M059J (cell line): Measurements from ENCODE around the gene ARIH2. TPM values are rescaled to one million over a fixed set of nuclear protein-coding genes. Genes with fewer than 3 reads are reported as not detected.
"Not testable (repeated sequence)": the region's sequence is repeated elsewhere in the genome, so short reads cannot be mapped to it uniquely, and the experiment has no call there.

Source experiments
- DNase-seq: peaks from one replicate; pipeline ENCODE4 v3.0.0-alpha.2; 2012; ENCODE audit warnings: low read depth
- total RNA-seq: library from RNA; depleted of rRNA; stranded (reverse); fragments of >200 nt; shearing (Covaris generic); gene quantifications from 2 replicates; pipeline ENCODE4 v1.2.3, GENCODE V29; 2014

ARIH2 gene
- total RNA-seq, 1 experiment from 2014 or later, result 88.4 TPM

DNA sequence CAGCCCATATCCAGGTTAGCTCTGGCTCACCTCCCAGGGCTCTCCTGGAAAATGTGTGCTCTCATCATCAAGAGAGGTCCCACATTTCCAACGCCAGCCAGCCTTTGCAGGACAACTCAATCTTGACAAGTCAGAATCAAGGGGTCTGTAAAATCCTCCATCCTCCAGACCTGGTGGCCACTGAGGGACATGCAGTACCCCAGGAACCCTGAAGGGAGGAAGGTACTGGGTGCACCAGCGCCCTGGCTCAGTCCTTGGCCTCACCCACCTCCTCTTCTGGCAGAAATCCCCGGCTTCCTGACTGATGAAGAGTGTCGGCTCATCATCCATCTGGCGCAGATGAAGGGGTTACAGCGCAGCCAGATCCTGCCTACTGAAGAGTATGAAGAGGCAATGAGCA, 82.5 kb downstream of the ARIH2 start:
- DNase-seq, result no peak

DNA sequence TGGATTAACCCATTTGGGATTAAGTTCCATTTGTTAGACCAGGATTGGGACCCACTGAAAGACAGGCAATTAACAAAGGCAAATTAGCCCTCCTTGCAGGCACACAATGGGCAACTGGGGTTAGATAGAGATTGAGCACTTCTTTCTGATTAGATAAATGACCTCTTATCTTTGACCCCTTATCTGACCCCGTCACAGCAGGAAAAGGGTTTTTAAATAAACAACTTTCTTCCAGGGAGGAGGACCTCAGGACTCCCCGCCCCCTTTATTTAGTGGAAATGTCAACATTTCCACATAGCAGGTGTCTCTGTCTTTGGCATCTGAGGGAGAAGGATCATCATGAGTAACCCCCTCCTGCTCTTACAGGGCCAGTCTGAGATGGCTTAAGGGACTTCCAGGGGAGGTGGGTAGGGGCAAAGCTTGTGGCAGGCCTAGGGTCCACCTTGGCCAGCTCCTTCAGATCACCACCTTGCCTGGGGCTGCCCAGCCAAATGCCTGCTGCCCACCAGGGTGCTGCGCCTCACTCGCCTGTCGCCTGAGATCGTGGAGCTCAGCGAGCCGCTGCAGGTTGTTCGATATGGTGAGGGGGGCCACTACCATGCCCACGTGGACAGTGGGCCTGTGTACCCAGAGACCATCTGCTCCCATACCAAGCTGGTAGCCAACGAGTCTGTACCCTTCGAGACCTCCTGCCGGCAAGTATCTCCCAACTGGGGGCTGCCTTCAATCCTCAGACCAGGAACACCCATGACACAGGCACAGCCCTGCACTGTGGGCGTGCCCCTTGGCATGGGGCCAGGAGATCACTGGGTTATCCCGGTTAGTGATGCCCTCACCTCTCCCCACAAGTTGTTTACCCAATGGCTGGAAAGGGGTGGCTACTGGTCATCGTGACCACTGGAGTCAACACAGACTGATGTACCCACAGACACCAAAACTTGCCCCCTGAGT, 86.0 kb downstream of the ARIH2 start:
- DNase-seq, result no peak

DNA sequence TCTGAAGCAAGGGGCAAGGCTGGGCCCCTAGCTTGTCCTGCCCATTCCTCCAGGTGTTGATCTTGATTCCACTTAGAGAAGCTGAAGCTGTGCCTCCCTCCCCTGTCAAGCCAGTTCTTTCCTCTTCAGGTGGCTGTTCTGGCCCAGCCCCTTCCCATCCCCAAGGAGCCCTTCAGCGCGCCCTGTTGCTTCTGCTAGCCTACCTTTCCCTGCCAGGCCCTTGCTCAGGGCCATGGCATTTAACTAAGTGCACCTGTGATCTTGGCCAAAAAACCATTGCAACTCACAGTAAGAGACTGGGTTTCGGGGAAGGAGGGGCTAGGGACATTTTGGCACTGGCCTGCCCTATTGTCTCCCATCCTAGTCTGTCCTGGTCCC, 86.7 kb downstream of the ARIH2 start:
- DNase-seq, result no peak

DNA sequence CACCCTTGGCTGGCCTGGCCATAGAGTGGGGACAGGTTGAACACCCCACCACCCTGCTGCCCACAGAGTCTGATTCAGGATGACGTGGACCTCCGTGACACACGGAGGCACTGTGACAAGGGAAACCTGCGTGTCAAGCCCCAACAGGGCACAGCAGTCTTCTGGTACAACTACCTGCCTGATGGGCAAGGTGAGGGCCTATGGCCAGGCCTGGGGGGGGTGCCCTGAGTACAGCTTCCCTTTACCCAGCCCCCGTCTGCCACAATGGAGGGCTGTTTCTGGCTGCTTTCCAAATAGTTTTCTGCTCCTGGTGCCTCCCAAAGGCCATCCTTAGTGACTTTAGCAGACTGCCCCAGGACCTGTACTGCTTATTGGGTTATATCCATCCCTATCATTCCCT, 87.4 kb downstream of the ARIH2 start:
- no peak for DNase-seq

DNA sequence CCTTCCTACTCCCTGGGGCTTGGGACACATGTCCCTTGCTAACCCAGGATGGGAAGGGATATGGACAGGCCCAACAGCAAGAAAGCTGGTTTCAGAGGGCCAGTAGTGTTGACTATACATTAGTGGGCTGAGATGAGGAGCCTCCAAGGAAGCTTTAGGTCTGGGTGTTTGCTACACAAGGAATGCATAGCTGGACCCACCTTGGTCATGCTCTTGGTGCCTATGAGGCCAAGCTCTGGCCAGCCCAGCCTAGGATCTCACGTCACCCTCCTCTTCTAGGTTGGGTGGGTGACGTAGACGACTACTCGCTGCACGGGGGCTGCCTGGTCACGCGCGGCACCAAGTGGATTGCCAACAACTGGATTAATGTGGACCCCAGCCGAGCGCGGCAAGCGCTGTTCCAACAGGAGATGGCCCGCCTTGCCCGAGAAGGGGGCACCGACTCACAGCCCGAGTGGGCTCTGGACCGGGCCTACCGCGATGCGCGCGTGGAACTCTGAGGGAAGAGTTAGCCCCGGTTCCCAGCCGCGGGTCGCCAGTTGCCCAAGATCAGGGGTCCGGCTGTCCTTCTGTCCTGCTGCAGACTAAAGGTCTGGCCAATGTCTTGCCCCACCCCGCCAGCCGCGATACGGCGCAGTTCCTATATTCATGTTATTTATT, 87.9 kb downstream of the ARIH2 start:
- DNase-seq, result no peak

DNA sequence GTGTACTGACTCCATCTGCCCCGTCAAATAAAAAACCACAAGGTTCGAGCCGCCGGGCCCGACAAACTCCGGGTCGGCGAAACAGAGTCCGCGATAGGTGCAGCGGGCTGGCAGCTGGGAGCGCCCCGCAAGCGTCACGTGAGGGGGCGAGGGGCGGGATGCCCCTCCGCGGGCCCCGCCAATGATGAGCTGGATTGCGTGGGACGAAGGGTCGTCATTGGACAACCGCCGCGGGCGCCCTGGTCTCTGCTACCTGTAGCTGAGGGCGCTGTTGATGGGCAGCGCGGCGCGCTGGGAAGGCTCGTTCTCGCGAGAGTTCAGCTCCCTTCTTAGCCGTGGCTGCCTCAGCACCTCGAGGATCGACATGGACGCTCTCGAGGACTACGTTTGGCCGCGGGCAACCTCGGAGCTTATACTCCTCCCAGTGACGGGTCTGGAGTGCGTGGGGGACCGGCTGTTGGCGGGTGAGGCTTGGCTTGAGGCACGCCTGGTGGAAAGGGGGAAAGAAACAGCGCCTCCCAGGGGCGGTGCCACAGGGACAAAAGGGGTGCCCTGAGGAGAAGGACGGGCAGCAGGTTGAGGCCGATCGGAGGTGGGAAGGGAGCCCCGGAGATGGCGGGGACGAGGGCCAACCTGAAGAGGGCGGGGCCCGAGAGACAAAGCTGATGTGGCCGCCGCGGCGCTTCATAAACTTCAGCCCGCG, 88.6 kb downstream of the ARIH2 start, which contains the start of gene WDR6:
Gene WDR6, plus strand, starts transcription at position 324 of the 703 bp plus-strand sequence. Its CDS starts 41 bp downstream, at position 365.
- peak; percentile 95 for DNase-seq

DNA sequence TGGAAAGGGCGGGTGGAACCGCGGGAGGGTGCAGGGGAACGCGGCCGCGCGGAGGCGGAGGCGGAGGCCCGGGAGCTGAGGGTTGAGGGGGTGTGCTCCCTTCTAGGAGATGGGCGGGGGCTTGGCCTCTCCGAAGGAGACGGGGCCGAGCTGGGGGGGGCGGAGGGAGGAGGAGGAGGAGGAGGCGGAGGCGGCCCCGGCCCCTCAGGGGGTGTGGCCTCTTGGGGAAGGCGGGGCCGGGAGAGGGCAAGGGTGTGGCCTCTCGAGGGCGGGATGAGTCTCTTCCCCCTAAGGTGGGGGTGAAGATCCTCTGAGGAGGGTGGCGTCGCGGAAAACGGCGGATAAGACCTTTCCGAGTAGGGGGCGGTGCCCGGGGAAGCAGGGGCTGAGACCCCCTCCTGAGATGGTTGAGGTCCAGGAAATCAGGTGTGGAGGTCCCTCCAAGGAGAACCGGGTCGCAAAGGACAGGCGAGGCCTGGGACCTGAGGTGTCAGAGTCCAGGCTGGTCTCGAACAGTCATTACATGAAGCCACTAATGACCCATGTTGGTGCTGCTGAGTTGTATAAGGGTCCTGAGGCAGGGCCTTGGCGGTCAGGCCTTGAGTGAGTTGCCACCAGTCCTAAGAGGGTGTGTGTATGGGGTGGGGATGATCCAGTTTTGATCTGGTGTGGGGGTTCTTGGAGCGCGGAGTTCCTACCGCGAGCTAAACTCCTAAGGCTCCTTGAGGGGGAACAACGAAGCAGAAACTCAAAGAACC, 89.3 kb downstream of the ARIH2 start:
- DNase-seq, result peak; percentile 72

DNA sequence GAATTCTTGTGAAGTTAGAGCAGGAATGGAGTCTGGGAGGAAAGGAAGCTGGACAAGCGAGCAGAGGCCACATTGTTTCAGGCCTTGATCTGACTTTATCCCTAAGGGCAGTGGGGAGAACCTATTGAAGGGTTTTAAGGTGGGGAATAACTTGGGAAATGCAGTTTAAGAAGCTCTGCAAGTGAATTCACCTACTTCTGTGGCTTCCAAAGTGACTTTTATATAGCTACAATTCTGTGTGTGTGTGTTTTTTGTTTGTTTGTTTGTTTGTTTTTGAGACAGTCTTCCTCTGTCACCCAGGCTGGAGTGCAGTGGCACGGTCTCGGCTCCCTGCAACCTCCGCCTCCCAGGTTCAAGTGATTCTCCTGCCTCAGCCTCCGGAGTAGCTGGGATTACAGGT, 90.0 kb downstream of the ARIH2 start:
- not testable (repeated sequence) for DNase-seq

DNA sequence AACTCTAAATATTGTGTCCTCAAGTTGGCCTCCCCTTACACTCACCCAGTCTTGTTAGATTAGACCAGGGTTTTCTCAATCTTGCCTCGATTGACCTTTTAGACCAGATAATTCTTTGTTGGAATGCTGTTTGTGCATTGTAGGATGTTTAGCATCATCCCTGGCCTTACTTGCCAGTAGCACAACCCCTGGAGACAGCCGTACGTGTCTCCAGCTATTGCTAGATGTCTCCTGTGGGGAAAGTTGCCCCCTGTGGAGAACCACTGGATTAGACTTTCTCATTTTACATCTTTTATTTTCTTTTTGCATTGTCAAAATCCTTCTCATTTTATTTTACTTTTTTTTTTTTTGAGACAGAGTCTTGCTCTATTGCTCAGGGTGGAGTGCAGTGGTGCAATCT, 90.8 kb downstream of the ARIH2 start:
- DNase-seq, result no peak

DNA sequence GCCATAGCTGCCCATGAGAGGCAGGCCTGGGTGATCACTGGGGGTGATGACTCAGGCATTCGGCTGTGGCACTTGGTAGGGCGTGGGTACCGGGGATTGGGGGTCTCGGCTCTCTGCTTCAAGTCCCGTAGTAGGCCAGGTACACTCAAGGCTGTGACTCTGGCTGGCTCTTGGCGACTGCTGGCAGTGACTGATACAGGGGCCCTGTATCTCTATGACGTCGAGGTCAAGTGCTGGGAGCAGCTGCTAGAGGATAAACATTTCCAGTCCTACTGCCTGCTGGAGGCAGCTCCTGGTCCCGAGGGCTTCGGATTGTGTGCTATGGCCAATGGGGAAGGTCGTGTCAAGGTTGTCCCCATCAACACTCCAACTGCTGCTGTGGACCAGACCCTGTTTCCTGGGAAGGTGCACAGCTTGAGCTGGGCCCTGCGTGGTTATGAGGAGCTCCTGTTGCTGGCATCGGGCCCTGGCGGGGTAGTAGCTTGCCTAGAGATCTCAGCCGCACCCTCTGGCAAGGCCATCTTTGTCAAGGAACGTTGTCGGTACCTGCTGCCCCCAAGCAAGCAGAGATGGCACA, 93.9 kb downstream of the ARIH2 start:
- no peak for DNase-seq

DNA sequence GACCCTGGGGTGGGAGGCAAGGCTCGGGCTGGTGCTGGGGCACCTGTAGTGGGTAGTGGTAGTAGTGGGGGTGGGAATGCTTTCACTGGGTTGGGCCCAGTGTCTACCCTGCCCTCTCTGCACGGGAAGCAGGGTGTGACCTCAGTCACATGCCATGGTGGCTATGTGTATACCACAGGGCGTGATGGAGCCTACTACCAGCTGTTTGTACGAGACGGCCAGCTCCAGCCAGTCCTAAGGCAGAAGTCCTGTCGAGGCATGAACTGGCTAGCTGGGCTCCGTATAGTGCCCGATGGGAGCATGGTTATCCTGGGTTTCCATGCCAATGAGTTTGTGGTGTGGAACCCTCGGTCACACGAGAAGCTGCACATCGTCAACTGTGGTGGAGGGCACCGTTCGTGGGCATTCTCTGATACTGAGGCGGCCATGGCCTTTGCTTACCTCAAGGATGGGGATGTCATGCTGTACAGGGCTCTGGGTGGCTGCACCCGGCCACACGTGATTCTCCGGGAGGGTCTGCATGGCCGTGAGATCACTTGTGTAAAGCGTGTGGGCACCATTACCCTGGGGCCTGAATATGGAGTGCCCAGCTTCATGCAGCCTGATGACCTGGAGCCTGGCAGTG, 94.6 kb downstream of the ARIH2 start:
- DNase-seq, result no peak

DNA sequence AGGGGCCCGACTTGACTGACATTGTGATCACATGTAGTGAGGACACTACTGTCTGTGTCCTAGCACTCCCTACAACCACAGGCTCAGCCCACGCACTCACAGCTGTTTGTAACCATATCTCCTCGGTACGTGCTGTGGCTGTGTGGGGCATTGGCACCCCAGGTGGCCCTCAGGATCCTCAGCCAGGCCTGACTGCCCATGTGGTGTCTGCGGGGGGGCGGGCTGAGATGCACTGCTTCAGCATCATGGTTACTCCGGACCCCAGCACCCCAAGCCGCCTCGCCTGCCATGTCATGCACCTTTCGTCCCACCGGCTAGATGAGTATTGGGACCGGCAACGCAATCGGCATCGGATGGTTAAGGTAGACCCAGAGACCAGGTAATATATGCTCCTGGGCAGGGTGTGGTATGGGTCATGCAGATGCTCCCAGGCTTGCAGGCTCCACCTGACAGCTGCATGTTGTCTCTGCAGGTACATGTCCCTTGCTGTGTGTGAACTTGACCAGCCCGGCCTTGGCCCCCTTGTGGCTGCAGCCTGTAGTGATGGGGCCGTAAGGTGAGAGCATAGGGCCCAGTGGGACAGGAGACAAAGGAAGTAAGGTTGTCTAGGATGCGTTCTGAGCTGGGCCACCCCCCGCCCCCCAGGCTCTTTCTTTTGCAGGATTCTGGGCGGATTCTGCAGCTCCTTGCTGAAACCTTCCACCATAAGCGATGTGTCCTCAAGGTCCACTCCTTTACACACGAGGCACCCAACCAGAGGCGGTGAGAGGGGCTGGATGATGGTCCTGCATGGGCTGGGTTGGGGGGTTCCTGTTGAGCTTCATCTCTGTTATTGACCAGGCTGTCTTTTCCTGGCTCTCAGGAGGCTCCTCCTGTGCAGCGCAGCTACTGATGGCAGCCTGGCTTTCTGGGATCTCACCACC, 95.4 kb downstream of the ARIH2 start:
- DNase-seq, result peak; percentile 38

DNA sequence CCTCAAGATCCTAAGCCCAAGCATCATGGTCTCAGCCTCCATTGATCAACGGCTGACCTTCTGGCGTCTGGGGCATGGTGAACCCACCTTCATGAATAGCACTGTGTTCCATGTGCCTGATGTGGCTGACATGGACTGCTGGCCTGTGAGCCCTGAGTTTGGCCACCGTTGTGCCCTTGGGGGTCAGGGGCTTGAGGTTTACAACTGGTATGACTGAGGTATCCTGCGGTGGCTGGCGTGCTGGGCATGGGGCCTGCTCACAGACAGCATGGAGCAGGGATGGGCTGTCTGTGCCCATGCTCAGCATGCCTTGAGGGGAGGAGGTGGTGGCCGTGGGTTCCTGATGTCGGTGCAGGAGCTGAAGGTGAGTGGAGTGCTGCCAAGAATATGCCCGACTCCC, 96.4 kb downstream of the ARIH2 start:
- no peak for DNase-seq

DNA sequence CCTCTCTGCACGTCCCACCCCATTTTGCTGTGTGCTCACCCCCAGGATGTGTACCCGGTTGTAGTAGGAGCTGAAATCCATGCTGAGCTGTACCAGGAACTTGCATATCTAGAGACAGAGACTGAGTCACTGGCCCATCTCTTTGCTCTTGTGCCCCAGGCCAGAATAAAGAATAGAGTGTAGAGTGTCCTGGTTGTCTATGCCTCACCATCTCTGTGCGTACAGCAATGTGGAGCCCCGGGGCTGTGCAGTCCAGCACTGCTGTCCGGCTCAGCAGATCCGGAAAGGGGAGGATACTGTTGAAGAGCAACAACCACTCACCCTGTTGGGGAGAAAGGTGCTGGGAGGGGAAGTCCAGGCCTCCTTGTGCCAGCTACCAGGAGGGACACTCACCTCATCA, 97.1 kb downstream of the ARIH2 start:
- peak; percentile 26 for DNase-seq

DNA sequence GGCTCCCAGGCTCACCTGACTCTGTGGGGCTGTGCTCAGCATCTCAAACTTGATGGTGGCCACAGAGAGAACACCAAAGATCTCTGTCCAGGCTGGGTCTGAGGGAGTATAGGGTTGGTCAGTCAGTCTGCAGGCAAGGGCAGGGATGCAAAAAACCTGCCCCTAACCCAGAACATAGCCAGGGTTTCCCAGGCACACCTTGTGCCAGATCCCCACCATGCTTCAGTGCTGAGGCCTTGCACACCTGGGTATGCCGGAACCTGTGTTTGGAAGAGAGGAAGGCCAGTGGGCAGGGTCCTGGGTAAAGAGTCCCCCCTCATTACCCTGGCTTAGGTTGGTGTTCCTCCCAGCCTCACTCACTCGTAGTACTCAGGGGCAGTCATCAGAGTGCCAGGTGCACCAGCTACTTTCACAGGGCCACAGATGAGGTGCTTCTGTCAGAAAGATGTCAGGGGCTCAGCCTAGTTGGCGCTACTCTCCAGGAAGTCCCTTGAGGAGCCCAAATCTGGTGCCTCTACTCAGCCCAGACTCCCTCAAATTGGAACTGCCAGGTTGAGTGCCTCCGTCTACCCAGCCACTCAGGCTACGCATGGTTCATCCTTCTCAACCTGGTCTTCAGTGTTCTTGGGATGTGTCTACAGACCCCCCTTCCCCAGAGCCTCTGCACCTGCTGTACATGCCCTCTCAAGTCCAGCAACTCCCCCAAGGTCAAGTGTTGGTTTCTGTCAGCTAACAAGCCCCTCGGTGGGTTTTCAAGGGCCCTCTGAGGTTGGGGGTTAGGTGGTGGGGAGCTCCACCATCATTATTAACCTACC, 98.0 kb downstream of the ARIH2 start:
- DNase-seq, result no peak

DNA sequence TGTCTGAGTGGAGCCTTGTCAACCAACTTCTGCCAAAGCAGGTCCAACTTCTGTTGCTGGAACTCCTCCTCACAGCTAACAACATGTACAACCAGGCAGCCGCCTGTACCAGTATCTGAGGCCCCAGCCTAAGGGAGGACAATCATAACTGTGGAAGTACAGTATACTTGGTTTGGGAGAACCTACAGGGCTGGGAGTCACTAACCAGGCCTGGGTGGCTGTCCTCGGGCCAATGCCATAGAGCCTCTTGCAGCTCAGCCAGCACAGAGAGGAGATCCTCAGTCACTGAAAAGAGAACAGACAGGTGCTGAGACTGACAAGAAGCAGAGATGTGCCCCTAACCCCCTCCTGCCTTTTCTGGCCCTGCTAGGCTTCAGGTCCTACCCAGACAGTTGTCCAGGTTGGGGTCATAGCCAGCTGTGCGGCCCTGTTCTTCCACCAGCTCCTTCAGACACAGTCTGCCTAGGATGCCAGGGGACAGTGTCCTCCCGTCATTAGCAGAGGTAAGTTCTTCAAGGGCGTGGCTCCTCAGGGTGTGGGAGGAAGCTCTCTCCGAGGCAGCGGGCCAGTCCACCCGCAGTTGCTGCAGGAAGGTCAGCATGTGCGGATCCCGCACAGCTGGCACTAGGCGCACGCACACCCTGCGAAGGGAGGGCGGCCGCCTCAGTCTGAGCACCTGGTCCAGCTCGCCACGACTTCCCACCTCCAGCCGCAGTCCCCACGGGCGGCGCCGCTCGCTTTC, 98.8 kb downstream of the ARIH2 start:
- peak; percentile 15 for DNase-seq

DNA sequence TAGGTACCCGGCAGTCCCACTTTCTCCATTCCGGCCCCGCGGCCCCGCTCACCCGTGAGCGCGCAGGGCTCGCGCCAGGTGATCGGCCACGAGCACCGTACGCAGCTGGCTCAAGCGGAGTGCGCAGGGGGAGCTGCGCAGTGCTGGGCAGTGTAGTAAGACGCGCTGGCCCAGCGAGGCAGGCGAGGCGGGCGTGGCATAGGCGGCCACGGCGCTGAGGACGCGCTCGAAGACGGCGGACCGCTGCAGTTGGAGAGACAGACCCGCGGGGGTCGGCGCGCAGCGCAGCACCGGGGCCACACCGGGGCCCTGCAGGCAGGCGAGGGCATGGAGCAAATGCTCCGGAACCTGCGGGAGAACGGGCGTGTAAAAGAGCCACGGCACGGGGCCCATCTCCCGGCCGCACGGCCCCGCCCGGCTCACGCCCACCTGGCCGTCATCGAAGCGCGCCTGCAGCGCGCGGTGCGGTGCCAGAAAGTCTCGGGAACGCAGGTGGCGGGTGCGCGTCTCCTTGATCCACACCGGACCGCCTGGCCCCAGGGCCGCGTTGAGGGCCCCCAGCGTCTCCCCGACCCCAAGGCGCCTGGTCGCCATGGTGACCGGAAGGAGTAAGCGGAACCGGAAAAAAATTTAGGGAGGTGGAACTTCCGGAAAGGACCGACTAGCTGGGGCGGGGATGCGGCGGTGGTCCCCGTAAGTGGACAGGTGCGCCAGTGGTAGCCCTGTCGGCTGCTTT, 99.5 kb downstream of the ARIH2 start, which contains the start of gene DALRD3:
Gene DALRD3, minus strand, starts transcription at position 610 of the 736 bp plus-strand sequence. Its CDS starts 16 bp downstream, at position 594.
- DNase-seq, result peak; percentile 70
